ENCODE results near the gene KHDRBS1.

DNA sequence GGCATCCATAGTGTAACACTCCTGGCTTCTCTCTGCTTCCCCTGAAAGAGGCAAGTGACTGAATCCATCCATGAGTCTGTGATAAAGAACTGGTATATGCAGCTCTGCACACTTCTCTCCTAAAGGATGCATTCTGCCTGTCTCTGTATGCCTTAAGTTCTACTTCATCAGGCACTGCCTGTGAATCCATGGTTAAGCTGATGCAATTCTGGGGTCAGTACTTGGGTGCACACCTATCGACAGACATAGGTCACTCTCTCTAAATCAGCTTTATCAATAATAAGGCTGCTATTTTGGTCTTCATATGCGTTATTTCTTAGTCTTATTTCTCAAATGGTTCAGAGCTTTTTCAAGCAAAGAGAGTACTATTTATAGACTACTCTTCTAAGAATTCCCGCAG lies 42.8 kb upstream of the KHDRBS1 start:
- TF ChIP-seq, protein P1, sequence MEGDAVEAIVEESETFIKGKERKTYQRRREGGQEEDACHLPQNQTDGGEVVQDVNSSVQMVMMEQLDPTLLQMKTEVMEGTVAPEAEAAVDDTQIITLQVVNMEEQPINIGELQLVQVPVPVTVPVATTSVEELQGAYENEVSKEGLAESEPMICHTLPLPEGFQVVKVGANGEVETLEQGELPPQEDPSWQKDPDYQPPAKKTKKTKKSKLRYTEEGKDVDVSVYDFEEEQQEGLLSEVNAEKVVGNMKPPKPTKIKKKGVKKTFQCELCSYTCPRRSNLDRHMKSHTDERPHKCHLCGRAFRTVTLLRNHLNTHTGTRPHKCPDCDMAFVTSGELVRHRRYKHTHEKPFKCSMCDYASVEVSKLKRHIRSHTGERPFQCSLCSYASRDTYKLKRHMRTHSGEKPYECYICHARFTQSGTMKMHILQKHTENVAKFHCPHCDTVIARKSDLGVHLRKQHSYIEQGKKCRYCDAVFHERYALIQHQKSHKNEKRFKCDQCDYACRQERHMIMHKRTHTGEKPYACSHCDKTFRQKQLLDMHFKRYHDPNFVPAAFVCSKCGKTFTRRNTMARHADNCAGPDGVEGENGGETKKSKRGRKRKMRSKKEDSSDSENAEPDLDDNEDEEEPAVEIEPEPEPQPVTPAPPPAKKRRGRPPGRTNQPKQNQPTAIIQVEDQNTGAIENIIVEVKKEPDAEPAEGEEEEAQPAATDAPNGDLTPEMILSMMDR (IDR thresholded peaks at IDR 0.05; ENCODE audit: low read depth, low read length, poor library complexity, severe bottlenecking): no peak
- no peak for TF ChIP-seq EZH2phosphoT487 (IDR thresholded peaks at IDR 0.05; ENCODE audit: borderline replicate concordance, low read length)
